GM21390 (cell line): ENCODE data around the gene CDCA3.

Experiments used
- ATAC-seq: cut with Tn5 transposase; IDR thresholded peaks from one replicate; pipeline ENCODE4 v1.9.1; 2021; ENCODE audit not compliant: unreplicated experiment

The CDCA3 gene

GRCh38 chr12:6821591-6822425, 29.3 kb downstream of the CDCA3 start, which contains the start of gene GPR162:
Gene GPR162 (plus strand): TSS chr12:6821821. CDS start chr12:6823899, 2,078 bp downstream.
- no peak for ATAC-seq

- ATAC-seq, result no peak
These were observed 30.9 kb downstream of the CDCA3 start for GRCh38 chr12:6820166-6820565.

GRCh38 chr12:6819106-6820030, 31.7 kb downstream of the CDCA3 start:
- no peak for ATAC-seq

- ATAC-seq, result no peak
These were observed 32.4 kb downstream of the CDCA3 start for GRCh38 chr12:6818645-6819044.

- ATAC-seq, result no peak
These were observed 32.9 kb downstream of the CDCA3 start for GRCh38 chr12:6818222-6818621.

- no peak for ATAC-seq
These were observed 33.4 kb downstream of the CDCA3 start for GRCh38 chr12:6817662-6818157.

- ATAC-seq, result no peak
These were observed 34.0 kb downstream of the CDCA3 start for GRCh38 chr12:6817098-6817497.

GRCh38 chr12:6816598-6816997, 34.5 kb downstream of the CDCA3 start:
- no peak for ATAC-seq

GRCh38 chr12:6813363-6813762, 37.7 kb downstream of the CDCA3 start:
- no peak for ATAC-seq

GRCh38 chr12:6810758-6811157, 40.3 kb downstream of the CDCA3 start:
- ATAC-seq, result no peak

GRCh38 chr12:6809056-6809455, 42.0 kb downstream of the CDCA3 start:
- ATAC-seq, result no peak

GRCh38 chr12:6807170-6807569, 43.9 kb downstream of the CDCA3 start:
- ATAC-seq, result no peak

GRCh38 chr12:6799147-6799546, 51.9 kb downstream of the CDCA3 start:
- ATAC-seq, result no peak
